Measurements from ENCODE around the gene RASSF10. TPM values are rescaled to one million over a fixed set of nuclear protein-coding genes. Genes with fewer than 3 reads are reported as not detected.

Gene RASSF10
- total RNA-seq, 1 experiment from 2014 or later, result not detected

DNA sequence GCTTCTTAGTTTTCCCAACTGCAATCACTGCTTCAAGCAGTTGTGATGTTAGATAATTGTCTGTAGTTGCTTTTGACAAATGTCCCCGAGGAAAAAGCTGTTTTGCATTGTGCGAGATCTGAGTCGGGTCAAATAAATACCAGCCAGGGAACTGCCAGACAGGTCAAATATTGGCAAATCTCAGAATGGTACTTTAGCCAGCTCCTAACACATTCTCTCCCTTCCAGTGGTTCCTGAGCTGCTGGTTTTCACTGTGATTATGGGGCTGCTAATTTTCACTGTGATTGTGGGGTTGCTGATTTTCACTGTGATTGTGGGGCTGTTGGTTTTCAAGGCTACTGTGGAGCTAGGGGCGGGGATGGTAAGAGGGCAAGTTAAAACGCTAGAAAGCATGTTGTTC, 14.3 kb downstream of the RASSF10 start:
- Histone ChIP-seq H3K4me3 (ENCODE audit: low read length) (no peak overlapping the region), H2AFZ (ENCODE audit: low read length) (no peak overlapping the region), H3K9me3 (ENCODE audit: low read length) (no peaks in the 10 kb centered on the region), H3K79me2 (ENCODE audit: low read length) (no peaks in the 10 kb centered on the region), H3K27me3 (ENCODE audit: low read length) (0 out of 2 replicates have a peak, but pooled peaks cover 11% of the 10 kb centered on the region), H3K9me2 (replicated peaks; ENCODE audit: low read length) (no peaks in the 10 kb centered on the region), H3F3A (ENCODE audit: low read length, unreplicated experiment) (no peaks in the 10 kb centered on the region), H3K27ac (ENCODE audit: low read length) (no peak overlapping the region), H3K36me3 (ENCODE audit: low read depth, low read length) (no peaks in the 10 kb centered on the region), H3K4me1 (ENCODE audit: insufficient read depth, low read length) (no peaks in the 10 kb centered on the region), H3K4me2 (ENCODE audit: low read length) (no peak overlapping the region), H3K9ac (ENCODE audit: low read length) (no peak overlapping the region), H4K20me1 (ENCODE audit: low read length) (no peaks in the 10 kb centered on the region)
- intact Hi-C loops (cut with micrococcal nuclease), result no loop called here
- no TSS peak for BruUV-seq (replicated peaks)
- no peak for DNase-seq
- no peak for ATAC-seq
- ChIA-PET CTCF (no interaction called here), POLR2A (ENCODE audit: unreplicated experiment) (interaction anchor here (0.6 kb wide), 1 partner anchor 727 kb away, joined by 5 read pairs; no protein-coding TSS in a partner anchor)
- TF ChIP-seq EZH2phosphoT487 (IDR thresholded peaks at IDR 0.05; ENCODE audit: borderline replicate concordance, low read length) (no peak), EZH2 (IDR thresholded peaks at IDR 0.05; ENCODE audit: low read length, unreplicated experiment) (no peak)
- TF ChIP-seq, protein P1, sequence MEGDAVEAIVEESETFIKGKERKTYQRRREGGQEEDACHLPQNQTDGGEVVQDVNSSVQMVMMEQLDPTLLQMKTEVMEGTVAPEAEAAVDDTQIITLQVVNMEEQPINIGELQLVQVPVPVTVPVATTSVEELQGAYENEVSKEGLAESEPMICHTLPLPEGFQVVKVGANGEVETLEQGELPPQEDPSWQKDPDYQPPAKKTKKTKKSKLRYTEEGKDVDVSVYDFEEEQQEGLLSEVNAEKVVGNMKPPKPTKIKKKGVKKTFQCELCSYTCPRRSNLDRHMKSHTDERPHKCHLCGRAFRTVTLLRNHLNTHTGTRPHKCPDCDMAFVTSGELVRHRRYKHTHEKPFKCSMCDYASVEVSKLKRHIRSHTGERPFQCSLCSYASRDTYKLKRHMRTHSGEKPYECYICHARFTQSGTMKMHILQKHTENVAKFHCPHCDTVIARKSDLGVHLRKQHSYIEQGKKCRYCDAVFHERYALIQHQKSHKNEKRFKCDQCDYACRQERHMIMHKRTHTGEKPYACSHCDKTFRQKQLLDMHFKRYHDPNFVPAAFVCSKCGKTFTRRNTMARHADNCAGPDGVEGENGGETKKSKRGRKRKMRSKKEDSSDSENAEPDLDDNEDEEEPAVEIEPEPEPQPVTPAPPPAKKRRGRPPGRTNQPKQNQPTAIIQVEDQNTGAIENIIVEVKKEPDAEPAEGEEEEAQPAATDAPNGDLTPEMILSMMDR (conservative IDR thresholded peaks at IDR 0.05; ENCODE audit: low read depth, low read length), result no peak

DNA sequence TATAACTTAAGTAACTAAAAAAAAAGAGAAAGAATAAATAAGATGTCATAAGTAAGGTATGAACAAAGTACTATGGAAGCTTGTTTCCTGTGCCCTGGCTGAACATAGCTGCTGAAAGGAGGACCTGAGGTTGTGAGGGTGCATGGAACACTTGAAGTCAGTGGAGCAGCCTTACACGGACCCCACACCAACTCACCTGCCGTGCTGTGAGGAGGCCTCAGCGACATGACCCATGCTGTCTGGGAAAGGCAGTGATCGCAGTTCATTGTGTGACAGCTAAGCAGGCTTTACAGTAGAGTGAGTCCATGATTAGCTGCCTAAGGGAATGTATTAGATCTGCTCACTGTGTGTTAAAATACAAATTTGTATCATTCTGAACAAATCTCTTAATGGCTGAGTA, 17.6 kb downstream of the RASSF10 start:
- CTCF ChIA-PET, result no interaction called here
- Histone ChIP-seq H3K9me2 (replicated peaks; ENCODE audit: low read length) (no peaks in the 10 kb centered on the region), H3K27ac (ENCODE audit: low read length) (no peak overlapping the region), H3F3A (ENCODE audit: low read length, unreplicated experiment) (no peaks in the 10 kb centered on the region), H3K4me1 (ENCODE audit: insufficient read depth, low read length) (no peaks in the 10 kb centered on the region), H2AFZ (ENCODE audit: low read length) (no peak overlapping the region), H4K20me1 (ENCODE audit: low read length) (no peaks in the 10 kb centered on the region), H3K9me3 (ENCODE audit: low read length) (no peaks in the 10 kb centered on the region), H3K9ac (ENCODE audit: low read length) (no peak overlapping the region), H3K27me3 (ENCODE audit: low read length) (0 out of 2 replicates have a peak, but pooled peaks cover 11% of the 10 kb centered on the region), H3K4me3 (ENCODE audit: low read length) (no peak overlapping the region), H3K4me2 (ENCODE audit: low read length) (no peak overlapping the region), H3K36me3 (ENCODE audit: low read depth, low read length) (no peaks in the 10 kb centered on the region), H3K79me2 (ENCODE audit: low read length) (no peaks in the 10 kb centered on the region)
- no TSS peak for BruUV-seq (replicated peaks)
- POLR2A ChIA-PET (ENCODE audit: unreplicated experiment), result no interaction called here
- DNase-seq (no peak), ATAC-seq (no peak)
- TF ChIP-seq EZH2phosphoT487 (IDR thresholded peaks at IDR 0.05; ENCODE audit: borderline replicate concordance, low read length) (no peak), EZH2 (IDR thresholded peaks at IDR 0.05; ENCODE audit: low read length, unreplicated experiment) (no peak)
- TF ChIP-seq, protein P1 (conservative IDR thresholded peaks at IDR 0.05; ENCODE audit: low read depth, low read length), result no peak
- intact Hi-C loops (cut with micrococcal nuclease), result no loop called here

DNA sequence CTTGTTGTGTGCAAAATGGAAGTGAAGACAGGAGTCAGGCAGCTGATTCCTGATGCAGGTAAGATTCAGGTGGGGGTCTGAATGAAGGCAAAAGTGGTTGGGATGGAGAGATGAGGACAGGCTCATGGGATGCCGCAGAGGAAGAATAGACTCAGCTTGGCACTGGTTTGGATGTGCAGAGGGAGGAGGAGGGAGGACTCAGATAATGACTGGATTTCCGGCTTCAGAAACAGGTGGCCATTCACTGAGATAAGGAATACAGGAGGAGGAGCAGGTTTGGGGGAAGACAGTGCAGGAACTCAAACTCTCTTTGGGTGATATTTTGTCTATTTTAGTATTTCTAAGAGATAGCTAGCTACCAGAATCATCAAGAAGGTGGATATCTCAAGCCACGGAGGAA, 19.2 kb downstream of the RASSF10 start:
- H3K9ac ChIP-seq (ENCODE audit: low read length), result no peak overlapping the region
- H3K4me1 ChIP-seq (ENCODE audit: insufficient read depth, low read length), result no peaks in the 10 kb centered on the region
- no peaks in the 10 kb centered on the region for H3K36me3 ChIP-seq (ENCODE audit: low read depth, low read length)
- no peak for DNase-seq
- H3K9me2 ChIP-seq (replicated peaks; ENCODE audit: low read length), result no peaks in the 10 kb centered on the region
- no peaks in the 10 kb centered on the region for H3K9me3 ChIP-seq (ENCODE audit: low read length)
- 0 out of 2 replicates have a peak, but pooled peaks cover 4% of the 10 kb centered on the region for H3K27me3 ChIP-seq (ENCODE audit: low read length)
- H3F3A ChIP-seq (ENCODE audit: low read length, unreplicated experiment), result no peaks in the 10 kb centered on the region
- TF ChIP-seq, protein P1 (conservative IDR thresholded peaks at IDR 0.05; ENCODE audit: low read depth, low read length), result no peak
- no peak for TF ChIP-seq EZH2 (IDR thresholded peaks at IDR 0.05; ENCODE audit: low read length, unreplicated experiment)
- TF ChIP-seq EZH2phosphoT487 (IDR thresholded peaks at IDR 0.05; ENCODE audit: borderline replicate concordance, low read length), result no peak
- intact Hi-C loops (cut with micrococcal nuclease), result no loop called here
- no peak overlapping the region for H2AFZ ChIP-seq (ENCODE audit: low read length)
- no peak overlapping the region for H3K27ac ChIP-seq (ENCODE audit: low read length)
- no peak overlapping the region for H3K4me2 ChIP-seq (ENCODE audit: low read length)
- no peak for ATAC-seq
- H3K79me2 ChIP-seq (ENCODE audit: low read length), result no peaks in the 10 kb centered on the region
- H3K4me3 ChIP-seq (ENCODE audit: low read length), result no peak overlapping the region
- POLR2A ChIA-PET (ENCODE audit: unreplicated experiment), result no interaction called here
- CTCF ChIA-PET, result no interaction called here
- H4K20me1 ChIP-seq (ENCODE audit: low read length), result no peaks in the 10 kb centered on the region
- BruUV-seq (replicated peaks), result no TSS peak

Data from PC-3 (cell line).